ENCODE results near the gene CEP112.

- TF ChIP-seq POLR2A (IDR thresholded peaks at IDR 0.05) (no peak), CTCF (IDR thresholded peaks at IDR 0.05) (no peak)
Observed at GRCh38 chr17:65595071-65595656, 596.8 kb downstream of the CEP112 start.

Data from testis (tissue), 2 donors.